Measurements from ENCODE around the gene PCK1.

Gene PCK1

DNA sequence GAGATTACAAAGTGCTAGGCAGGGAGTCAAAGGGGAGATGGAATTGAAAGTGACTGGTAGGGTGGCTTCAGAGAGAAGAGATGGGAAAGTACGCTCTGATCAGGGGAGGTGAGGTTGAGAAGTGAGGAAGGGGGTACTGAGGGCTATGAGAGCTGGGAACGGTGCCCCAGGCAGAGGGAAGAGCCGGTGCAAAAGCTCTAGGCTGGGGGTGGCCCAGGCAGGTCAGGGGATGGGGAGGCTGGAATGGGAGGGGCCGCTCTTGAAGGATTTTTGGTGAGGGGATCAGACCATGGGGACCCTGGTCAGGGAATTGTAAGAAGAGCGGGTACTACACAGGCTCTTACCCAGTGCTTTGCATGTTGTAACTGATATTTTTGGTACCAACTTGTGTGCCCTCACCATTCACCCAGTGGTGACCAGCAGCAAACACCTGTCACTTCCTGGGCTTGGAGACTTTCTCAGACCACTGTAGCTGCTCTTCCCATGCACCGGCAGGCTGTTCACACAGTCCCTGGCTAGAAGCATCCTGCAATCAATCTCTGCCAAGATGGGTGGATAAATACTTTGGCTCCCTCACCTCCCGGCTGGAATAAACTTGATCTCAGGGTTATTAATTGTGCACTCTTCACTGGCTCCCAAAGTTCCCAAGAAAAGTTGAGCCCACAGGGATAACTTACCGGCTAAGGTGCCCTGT, 24.0 kb downstream of the PCK1 start:
- Histone ChIP-seq H3K4me3 (ENCODE audit: low read length) (no peak overlapping the region), H3K4me1 (ENCODE audit: low read length) (peaks cover 8% of the 10 kb centered on the region), H3K27me3 (ENCODE audit: low read depth, low read length) (peaks cover 64% of the 10 kb centered on the region), H4K20me1 (ENCODE audit: insufficient read depth, low read length) (no peaks in the 10 kb centered on the region), H2AFZ (ENCODE audit: low read depth, low read length) (no peak overlapping the region), H3K4me2 (ENCODE audit: low read length) (no peak overlapping the region), H3K9me3 (ENCODE audit: insufficient read depth, low read length) (no peaks in the 10 kb centered on the region), H3K27ac (ENCODE audit: low read length) (no peak overlapping the region), H3K79me2 (ENCODE audit: low read length) (no peaks in the 10 kb centered on the region), H3K9ac (ENCODE audit: low read length) (no peak overlapping the region), H3K36me3 (replicated peaks; ENCODE audit: low read depth, low read length) (no peaks in the 10 kb centered on the region)
- TF ChIP-seq, protein P1, sequence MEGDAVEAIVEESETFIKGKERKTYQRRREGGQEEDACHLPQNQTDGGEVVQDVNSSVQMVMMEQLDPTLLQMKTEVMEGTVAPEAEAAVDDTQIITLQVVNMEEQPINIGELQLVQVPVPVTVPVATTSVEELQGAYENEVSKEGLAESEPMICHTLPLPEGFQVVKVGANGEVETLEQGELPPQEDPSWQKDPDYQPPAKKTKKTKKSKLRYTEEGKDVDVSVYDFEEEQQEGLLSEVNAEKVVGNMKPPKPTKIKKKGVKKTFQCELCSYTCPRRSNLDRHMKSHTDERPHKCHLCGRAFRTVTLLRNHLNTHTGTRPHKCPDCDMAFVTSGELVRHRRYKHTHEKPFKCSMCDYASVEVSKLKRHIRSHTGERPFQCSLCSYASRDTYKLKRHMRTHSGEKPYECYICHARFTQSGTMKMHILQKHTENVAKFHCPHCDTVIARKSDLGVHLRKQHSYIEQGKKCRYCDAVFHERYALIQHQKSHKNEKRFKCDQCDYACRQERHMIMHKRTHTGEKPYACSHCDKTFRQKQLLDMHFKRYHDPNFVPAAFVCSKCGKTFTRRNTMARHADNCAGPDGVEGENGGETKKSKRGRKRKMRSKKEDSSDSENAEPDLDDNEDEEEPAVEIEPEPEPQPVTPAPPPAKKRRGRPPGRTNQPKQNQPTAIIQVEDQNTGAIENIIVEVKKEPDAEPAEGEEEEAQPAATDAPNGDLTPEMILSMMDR (IDR thresholded peaks at IDR 0.05; ENCODE audit: low read depth, low read length) = no peak
- TF ChIP-seq EZH2phosphoT487 (IDR thresholded peaks at IDR 0.05; ENCODE audit: low read depth) = no peak

DNA sequence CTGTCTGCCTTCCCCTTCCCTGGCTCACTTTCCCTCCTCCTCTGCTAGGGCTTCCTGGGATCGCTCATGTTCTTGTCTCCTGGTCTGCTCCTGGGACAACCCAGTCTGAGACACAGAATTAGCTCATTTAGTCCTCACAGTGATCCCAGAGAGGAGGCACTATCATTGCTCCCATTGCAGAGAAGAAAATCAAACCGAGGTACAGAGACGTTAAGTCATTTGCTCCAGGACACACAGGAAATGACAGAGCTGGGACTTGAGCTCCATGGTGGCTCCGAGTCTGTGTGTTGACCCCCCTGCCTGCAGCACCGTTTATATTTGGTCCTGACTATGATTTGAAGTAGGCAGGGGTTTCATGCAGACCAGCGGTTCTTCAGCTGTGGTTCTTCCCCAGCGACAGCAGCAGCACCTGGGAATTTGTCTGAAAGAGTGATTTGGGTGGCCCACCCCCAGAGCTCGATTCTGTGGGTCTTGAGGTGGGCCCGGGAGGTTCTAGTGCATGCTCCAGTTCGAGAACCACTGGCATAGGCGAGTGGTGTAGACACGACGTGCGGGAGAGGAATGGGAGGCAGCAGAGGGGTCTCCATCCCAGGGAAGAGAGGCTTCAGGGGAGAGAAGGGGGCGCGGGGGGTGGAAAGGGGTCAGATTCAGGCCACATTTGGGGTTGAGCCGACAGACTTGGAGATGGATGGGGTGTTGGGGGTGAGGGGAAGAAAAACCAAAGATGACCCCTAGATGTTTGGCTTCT, 24.7 kb downstream of the PCK1 start:
- H2AFZ ChIP-seq (ENCODE audit: low read depth, low read length) = no peak overlapping the region
- no peak overlapping the region for H3K4me2 ChIP-seq (ENCODE audit: low read length)
- peaks cover 11% of the 10 kb centered on the region for H3K4me1 ChIP-seq (ENCODE audit: low read length)
- no peaks in the 10 kb centered on the region for H3K36me3 ChIP-seq (replicated peaks; ENCODE audit: low read depth, low read length)
- H3K4me3 ChIP-seq (ENCODE audit: low read length) = no peak overlapping the region
- H3K9ac ChIP-seq (ENCODE audit: low read length) = no peak overlapping the region
- no peaks in the 10 kb centered on the region for H3K79me2 ChIP-seq (ENCODE audit: low read length)
- no peaks in the 10 kb centered on the region for H4K20me1 ChIP-seq (ENCODE audit: insufficient read depth, low read length)
- peaks cover 63% of the 10 kb centered on the region for H3K27me3 ChIP-seq (ENCODE audit: low read depth, low read length)
- no peaks in the 10 kb centered on the region for H3K9me3 ChIP-seq (ENCODE audit: insufficient read depth, low read length)
- H3K27ac ChIP-seq (ENCODE audit: low read length) = no peak overlapping the region
- TF ChIP-seq, protein P1 (IDR thresholded peaks at IDR 0.05; ENCODE audit: low read depth, low read length) = no peak

DNA sequence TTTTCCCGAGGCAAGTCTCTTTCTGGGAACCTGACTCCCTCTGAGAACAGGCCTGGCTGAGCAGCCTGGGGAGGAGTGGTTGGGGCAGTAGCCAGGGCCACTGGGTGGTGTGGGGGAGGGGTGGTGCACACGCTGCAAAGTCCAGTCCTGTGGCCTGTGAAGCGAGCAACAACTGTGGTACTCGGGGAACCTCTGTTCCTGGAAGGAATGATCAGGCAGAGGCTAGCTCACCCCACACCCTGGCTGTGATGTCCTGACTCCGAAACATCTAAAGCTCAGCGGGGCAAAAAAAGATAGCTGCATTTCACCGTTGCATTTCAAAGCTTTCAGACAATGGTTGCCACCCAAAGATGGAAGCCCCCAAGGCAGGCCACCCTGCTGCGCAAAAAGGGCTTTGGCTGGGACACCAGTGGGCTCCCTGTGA, 25.5 kb downstream of the PCK1 start:
- no peak overlapping the region for H2AFZ ChIP-seq (ENCODE audit: low read depth, low read length)
- H3K9ac ChIP-seq (ENCODE audit: low read length) = no peak overlapping the region
- TF ChIP-seq EZH2phosphoT487 (IDR thresholded peaks at IDR 0.05; ENCODE audit: low read depth) = no peak
- TF ChIP-seq, protein P1 (IDR thresholded peaks at IDR 0.05; ENCODE audit: low read depth, low read length) = no peak

DNA sequence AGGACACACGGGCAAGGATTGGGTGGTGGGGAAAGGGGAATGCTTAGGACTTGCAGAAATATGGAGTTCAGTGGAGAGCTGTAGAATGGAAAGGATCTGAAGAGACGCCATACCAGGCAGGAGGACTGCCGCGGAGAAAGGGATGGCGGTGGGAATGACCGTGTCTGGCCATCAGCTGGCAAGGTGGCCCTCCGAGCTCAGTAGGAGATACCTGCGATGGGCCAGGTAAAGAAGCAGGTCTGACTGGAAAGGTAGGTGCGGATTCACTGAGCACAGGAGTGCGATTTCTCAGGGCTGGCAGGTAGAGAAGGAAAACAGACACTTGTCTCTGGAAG, 26.0 kb downstream of the PCK1 start:
- Histone ChIP-seq H3K4me3 (ENCODE audit: low read length) (no peak overlapping the region), H3K36me3 (replicated peaks; ENCODE audit: low read depth, low read length) (no peaks in the 10 kb centered on the region)
- TF ChIP-seq, protein P1 (IDR thresholded peaks at IDR 0.05; ENCODE audit: low read depth, low read length) = no peak
- TF ChIP-seq EZH2phosphoT487 (IDR thresholded peaks at IDR 0.05; ENCODE audit: low read depth) = no peak

More for the DNA sequence above, 25.5 kb downstream of the PCK1 start:
- no peaks in the 10 kb centered on the region for H4K20me1 ChIP-seq (ENCODE audit: insufficient read depth, low read length)
- no peak overlapping the region for H3K4me3 ChIP-seq (ENCODE audit: low read length)
- peaks cover 69% of the 10 kb centered on the region for H3K27me3 ChIP-seq (ENCODE audit: low read depth, low read length)
- no peak overlapping the region for H3K27ac ChIP-seq (ENCODE audit: low read length)
- no peak overlapping the region for H3K4me2 ChIP-seq (ENCODE audit: low read length)
- no peaks in the 10 kb centered on the region for H3K9me3 ChIP-seq (ENCODE audit: insufficient read depth, low read length)
- H3K4me1 ChIP-seq (ENCODE audit: low read length) = peaks cover 11% of the 10 kb centered on the region
- no peaks in the 10 kb centered on the region for H3K36me3 ChIP-seq (replicated peaks; ENCODE audit: low read depth, low read length)
- H3K79me2 ChIP-seq (ENCODE audit: low read length) = no peaks in the 10 kb centered on the region

More for the DNA sequence above, 26.0 kb downstream of the PCK1 start:
- peaks cover 71% of the 10 kb centered on the region for H3K27me3 ChIP-seq (ENCODE audit: low read depth, low read length)
- no peak overlapping the region for H3K9ac ChIP-seq (ENCODE audit: low read length)
- H3K27ac ChIP-seq (ENCODE audit: low read length) = no peak overlapping the region
- H2AFZ ChIP-seq (ENCODE audit: low read depth, low read length) = no peak overlapping the region
- H3K4me1 ChIP-seq (ENCODE audit: low read length) = peaks cover 11% of the 10 kb centered on the region
- no peaks in the 10 kb centered on the region for H3K9me3 ChIP-seq (ENCODE audit: insufficient read depth, low read length)
- H3K79me2 ChIP-seq (ENCODE audit: low read length) = no peaks in the 10 kb centered on the region
- H4K20me1 ChIP-seq (ENCODE audit: insufficient read depth, low read length) = no peaks in the 10 kb centered on the region
- H3K4me2 ChIP-seq (ENCODE audit: low read length) = no peak overlapping the region

All from OCI-LY3 (cell line).